GM12891 (cell line): Measurements from ENCODE around the gene ITPA.
"Not testable (repeated sequence)": the region's sequence is repeated elsewhere in the genome, so short reads cannot be mapped to it uniquely, and the experiment has no call there.

Experiments
- DNase-seq: peaks from one replicate; pipeline ENCODE4 v3.0.0; 2011; ENCODE audit warnings: low spot score; ENCODE audit not compliant: insufficient read length
- FAIRE-seq: peaks from 2 replicates; lab custom pipeline; 2011; peaks lifted over from hg19 to GRCh38; lab: Jason Lieb, UNC
- PAX5 ChIP-seq: IDR thresholded peaks from 2 replicates; pipeline ENCODE4 v1.6.1; 2011; ENCODE audit warnings: low read length, moderate library complexity, mild to moderate bottlenecking; ENCODE audit not compliant: insufficient read depth, severe bottlenecking
- POLR2A ChIP-seq: IDR thresholded peaks from 2 replicates; pipeline ENCODE4 v1.6.1; 2011; ENCODE audit warnings: low read depth, low read length, control low read depth
- POLR2AphosphoS5 ChIP-seq: IDR thresholded peaks from 2 replicates; pipeline ENCODE4 v1.6.1; 2011; ENCODE audit warnings: low read depth, low read length, control low read depth
- POU2F2 ChIP-seq: IDR thresholded peaks from 2 replicates; pipeline ENCODE4 v1.6.1; 2011; ENCODE audit warnings: low read depth, mild to moderate bottlenecking, control low read depth, low read length, moderate library complexity
- SPI1 ChIP-seq: IDR thresholded peaks from 2 replicates; pipeline ENCODE4 v1.6.1; 2011; ENCODE audit warnings: low read depth, low read length, control low read depth
- TAF1 ChIP-seq: IDR thresholded peaks from 2 replicates; pipeline ENCODE4 v1.6.1; 2011; ENCODE audit warnings: low read depth, low read length, control low read depth

Gene ITPA

DNA sequence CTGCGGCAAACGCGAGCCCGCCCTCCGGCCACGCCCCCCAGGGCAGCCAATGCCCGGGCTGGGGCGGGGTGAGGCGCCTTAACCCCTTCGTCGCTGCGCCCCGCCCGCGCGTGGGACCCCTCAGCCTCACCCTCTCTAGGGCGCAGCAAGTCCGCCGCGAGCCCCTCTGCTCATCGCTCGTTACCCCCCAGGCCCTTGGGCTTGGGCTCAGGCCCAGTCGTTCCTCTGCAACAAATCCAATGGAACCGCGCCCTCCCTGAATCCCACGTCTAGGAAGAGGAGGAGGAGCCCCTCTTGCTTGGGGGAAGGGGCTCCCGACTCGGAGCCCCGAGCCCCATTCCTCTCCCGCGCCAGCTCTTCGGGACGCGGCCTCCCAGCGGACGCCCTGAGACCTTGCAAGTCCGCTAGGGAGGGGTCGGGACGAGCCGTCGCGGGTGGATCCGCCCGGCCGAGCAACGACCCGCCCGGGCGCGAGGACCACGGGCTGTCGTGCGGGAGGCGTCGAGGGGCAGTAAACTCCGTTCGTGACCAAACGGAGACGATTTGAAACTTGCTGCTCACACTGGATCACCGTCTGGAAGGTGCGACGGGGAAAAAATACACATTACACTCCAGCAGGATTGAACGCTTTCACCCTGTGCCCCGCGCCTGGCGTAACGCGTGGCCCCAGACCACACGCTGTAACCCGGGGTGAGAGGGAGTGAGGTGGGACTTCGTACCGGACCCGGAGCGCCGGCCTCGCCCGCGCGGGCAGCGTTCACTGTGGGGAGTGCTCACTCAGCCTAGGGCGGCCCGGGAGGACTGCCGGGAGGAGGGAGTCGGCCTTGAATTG is 35.5 kb upstream of the ITPA start:
- FAIRE-seq (peak; percentile 87), DNase-seq (peak; percentile 98)
- no peak for TF ChIP-seq POLR2A
- no peak for TF ChIP-seq PAX5
- TF ChIP-seq POLR2AphosphoS5, result no peak
- TF ChIP-seq POU2F2, result no peak
- TF ChIP-seq SPI1, result no peak
- TF ChIP-seq TAF1, result no peak

DNA sequence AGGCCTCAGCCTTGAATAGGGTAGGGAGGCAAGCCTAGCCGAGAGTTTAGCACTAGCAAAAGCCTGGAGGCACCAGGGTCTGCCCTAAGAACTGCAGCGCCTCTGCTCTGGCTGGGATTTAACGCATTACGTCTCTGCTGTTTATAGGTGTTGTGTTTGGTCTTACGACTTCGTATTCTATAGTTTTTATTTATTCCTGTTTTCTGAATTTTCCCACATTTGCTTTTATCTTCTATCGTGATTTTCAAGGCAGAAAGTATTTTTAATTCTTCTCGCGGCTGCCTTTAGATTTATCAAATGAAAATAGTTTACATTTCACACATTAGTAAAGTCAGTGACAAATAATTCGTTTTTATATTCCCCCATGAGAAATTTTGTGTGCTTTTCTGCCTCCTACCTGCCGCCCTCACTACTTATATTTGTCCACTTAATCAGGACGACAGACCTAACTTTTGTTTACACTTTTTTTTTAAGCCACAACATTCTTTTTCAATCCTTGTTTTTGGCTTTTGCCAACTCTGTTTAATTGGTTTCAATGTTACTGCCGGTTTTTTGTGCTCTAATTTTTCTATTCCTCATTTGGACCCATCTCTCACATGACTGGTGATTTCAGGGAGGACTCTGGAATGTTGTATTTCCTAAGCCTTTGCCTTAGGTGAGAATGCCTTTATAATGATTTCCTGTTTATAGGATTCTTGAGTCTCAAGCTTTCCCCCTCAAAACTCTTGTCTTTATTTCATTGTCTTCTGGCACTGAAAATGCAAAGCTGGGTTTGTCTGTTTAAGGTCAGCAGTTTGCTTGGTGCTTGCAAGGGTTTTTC is 34.6 kb upstream of the ITPA start:
- no peak for DNase-seq
- TF ChIP-seq SPI1 (no peak), POLR2AphosphoS5 (no peak), TAF1 (no peak), PAX5 (no peak), POLR2A (no peak), POU2F2 (no peak)
- FAIRE-seq, result no peak

DNA sequence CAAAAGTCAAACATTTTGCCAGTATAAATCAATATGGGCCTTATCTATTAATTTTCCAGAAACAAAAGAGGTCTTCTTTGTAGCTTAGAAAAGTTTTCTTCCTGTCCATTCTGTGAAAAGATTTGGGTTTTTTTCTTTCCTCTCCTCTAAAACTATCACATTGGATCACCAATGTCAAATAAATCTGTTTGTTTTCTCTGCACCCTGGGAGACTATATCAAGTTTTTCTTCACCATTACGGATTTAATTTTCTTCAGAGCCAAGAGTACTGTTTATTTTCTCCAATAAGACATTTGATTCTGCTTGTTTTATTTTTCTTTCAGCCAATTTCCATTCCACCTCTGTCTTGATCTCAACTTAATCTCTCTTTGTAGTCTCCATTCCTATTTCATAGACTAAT is 34.0 kb upstream of the ITPA start:
- FAIRE-seq, result no peak
- no peak for DNase-seq
- TF ChIP-seq POLR2A, result no peak
- TF ChIP-seq POLR2AphosphoS5, result no peak
- no peak for TF ChIP-seq PAX5
- TF ChIP-seq SPI1, result no peak
- TF ChIP-seq TAF1, result no peak
- no peak for TF ChIP-seq POU2F2

DNA sequence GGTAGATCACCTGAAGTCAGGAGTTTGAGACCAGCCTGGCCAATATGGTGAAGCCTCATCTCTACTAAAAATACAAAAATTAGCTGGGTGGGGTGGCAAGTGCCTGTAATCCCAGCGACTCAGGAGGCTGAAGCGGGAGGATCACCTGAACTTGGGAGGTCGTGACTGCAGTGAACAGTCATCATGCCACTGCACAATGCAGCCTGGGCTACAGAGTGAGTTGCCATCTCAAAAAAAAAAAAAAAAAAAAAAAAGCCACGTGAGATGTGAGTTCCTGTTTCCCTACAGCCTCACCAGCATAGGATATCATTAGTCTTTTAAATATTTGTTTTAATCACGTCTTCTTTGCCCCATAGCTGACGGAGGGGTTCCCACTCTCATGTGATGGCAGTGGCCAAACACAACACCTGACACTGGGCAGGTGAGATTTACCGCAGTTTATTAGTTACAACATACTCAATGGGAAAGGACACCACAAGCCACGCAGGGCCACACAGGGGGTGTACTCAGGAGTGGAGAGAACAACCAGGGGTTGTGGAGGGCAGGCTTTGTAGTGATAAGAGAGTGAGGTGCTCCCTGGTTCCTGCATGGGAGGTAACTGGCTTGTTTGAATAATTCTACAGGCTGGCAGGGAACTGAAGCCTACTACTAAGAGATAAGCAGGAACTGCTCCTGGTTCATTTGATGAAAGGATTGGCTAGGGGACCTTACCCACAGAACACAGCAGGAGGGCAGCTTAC is 31.4 kb upstream of the ITPA start:
- FAIRE-seq, result no peak
- TF ChIP-seq PAX5 (no peak), POLR2AphosphoS5 (no peak), POU2F2 (no peak), SPI1 (no peak), POLR2A (no peak), TAF1 (no peak)
- DNase-seq, result no peak

DNA sequence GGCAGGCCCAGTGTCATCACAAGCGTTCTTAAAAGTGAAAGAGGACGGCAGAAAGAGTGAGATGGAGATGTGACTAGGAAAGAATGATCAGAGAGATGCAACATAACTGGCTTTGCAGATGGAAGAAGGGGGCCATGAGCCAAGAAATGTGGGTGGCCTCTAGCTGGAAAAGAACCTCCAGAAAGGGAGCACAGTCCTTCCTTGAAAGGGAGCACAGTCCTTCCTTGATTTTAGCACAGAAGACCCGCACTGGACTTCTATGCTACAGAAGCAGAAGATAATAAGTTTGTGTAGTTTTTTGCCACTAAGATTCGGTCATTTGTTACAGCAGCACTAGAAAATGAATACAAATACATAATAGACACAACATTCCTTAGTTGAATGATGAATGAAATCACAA is 29.0 kb upstream of the ITPA start:
- no peak for FAIRE-seq
- TF ChIP-seq SPI1, result no peak
- no peak for TF ChIP-seq POU2F2
- no peak for TF ChIP-seq POLR2AphosphoS5
- TF ChIP-seq PAX5, result no peak
- no peak for TF ChIP-seq TAF1
- TF ChIP-seq POLR2A, result no peak

DNA sequence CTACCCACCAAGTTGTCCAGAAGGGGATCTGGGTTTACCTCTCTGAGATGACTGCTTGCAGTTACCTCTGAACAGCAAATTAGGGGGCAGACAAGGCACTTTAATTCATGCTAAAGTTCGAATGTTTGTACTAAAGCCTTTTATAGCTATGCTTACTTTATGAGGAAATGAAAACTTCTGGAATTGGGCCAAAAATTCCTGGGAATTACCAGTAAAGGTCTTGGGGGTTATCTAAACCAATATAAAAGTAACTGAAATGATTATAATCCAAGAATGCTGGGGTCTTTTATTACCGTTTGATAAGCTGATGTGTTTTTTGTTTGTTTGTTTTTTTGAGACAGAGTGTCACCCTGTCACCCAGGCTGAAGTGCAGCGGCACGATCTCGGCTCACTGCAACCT is 28.0 kb upstream of the ITPA start:
- no peak for FAIRE-seq
- DNase-seq, result no peak
- TF ChIP-seq POLR2AphosphoS5 (no peak), POLR2A (no peak), TAF1 (no peak), POU2F2 (no peak)

More for the DNA sequence above, 29.0 kb upstream of the ITPA start:
- DNase-seq, result no peak

DNA sequence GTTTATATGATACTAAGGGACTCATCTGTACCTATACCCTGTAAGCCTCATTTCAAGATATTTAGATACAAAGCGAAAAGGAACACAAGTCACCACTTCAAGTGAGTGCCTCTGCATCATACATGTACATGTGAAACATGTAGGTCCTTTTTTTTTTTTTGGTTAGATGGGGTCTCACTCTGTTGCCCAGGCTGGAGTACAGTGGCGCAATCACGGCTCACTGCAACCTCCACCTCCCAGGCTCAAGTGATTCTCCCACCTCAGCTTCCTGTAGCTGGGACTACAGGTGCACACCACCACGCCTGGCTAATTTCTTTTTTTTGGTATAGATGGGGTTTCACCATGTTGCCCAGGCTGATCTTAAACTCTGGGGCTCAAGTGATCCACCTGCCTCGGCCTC is 26.9 kb upstream of the ITPA start:
- not testable (repeated sequence) for DNase-seq, FAIRE-seq

DNA sequence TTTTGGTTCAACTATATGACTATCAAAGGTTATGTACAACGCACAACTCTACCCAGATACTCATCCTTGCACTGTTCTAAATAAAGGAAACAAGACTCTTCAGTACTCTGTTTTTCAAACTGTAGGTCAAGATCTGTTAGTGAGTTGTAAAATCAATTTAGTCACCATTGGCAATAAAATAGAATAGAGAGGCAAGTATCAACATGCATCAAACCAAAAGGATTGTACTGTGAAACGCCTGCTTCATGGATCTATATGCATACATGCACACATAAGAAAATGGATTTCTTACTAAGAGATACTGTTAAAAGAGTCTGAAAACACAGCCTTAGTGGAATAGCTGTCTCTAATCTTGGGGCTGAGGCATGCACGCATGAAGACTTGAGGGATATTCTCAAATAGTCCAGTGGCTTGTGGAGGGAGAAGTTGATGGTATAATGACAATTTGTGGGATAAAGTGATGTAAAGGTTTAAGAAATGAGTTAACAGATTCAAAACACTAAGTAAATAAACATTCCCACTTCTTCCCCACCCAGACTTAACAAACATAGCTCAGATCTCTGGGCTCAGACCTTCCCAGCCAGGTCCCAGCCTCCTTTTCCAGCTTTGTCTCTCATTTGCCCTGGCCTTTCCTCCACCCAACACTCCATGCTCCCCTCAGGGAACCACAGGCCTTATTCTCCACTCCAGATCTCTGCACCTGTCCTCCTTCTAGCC is 25.2 kb upstream of the ITPA start:
- FAIRE-seq, result no peak
- no peak for DNase-seq
- TF ChIP-seq POLR2AphosphoS5, result no peak
- no peak for TF ChIP-seq SPI1
- TF ChIP-seq POLR2A, result no peak
- TF ChIP-seq PAX5, result no peak
- TF ChIP-seq POU2F2, result no peak
- no peak for TF ChIP-seq TAF1

DNA sequence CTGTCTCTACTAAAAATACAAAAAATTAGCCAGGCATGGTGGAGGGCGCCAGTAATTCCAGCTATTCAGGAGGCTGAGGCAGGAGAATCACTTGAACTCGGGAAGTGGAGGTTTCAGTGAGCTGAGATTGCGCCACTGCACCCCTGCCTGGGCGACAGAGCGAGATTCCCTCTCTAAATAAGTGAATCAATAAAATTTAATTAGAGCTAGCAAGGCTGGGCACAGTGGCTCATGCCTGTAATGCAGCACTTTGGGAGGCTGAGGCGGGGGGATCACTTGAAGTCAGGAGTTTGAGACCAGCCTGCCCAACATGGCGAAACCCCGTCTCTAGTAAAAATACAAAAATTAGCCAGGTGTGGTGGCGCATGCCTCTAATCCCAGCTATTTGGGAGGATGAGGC is 21.4 kb upstream of the ITPA start:
- not testable (repeated sequence) for FAIRE-seq, DNase-seq
